SK-N-SH treated with all-trans-retinoic acid at 6 μM for 48 hours (cell line): ENCODE results near the gene MIER3.

Source experiments
- ARNTL ChIP-seq: fragments of 450-650 bp; formaldehyde crosslinking; IDR thresholded peaks from 2 replicates; pipeline ENCODE4 v1.5.0; 2020; ENCODE audit warnings: low read depth, mild to moderate bottlenecking, moderate library complexity, borderline replicate concordance
- BACH2 ChIP-seq: fragments of 250-450 bp; sonication (Bioruptor Pico); IDR thresholded peaks from 2 replicates; pipeline ENCODE4 v1.9.0; 2021; ENCODE audit warnings: mild to moderate bottlenecking, borderline replicate concordance
- CREB5 ChIP-seq: fragments of 250-450 bp; sonication (Bioruptor Pico); IDR thresholded peaks from 2 replicates; pipeline ENCODE4 v1.5.1; 2020; ENCODE audit warnings: low read depth, mild to moderate bottlenecking, moderate library complexity
- GLIS3 ChIP-seq: fragments of 250-450 bp; sonication (Bioruptor Pico); IDR thresholded peaks from 2 replicates; pipeline ENCODE4 v1.5.0; 2020; ENCODE audit warnings: mild to moderate bottlenecking, moderate library complexity
- OSR1 ChIP-seq: fragments of 250-450 bp; sonication (Bioruptor Pico); IDR thresholded peaks from 2 replicates; pipeline ENCODE4 v1.8.0; 2022; ENCODE audit warnings: moderate library complexity, mild to moderate bottlenecking, inconsistent platforms
- PATZ1 ChIP-seq: fragments of 250-450 bp; sonication (Bioruptor Pico); IDR thresholded peaks from 2 replicates; pipeline ENCODE4 v1.8.0; 2020; ENCODE audit warnings: mild to moderate bottlenecking, moderate library complexity, borderline replicate concordance
- TOX ChIP-seq: fragments of 250-450 bp; sonication (Bioruptor Pico); IDR thresholded peaks from 2 replicates; pipeline ENCODE4 v1.8.0; 2021; ENCODE audit warnings: mild to moderate bottlenecking, moderate library complexity, borderline replicate concordance
- ZFP30 ChIP-seq: fragments of 450-650 bp; formaldehyde crosslinking; IDR thresholded peaks from 2 replicates; pipeline ENCODE4 v1.5.0; 2022; ENCODE audit warnings: mild to moderate bottlenecking, moderate library complexity
- ZNF565 ChIP-seq: fragments of 450-650 bp; formaldehyde crosslinking; conservative IDR thresholded peaks from 2 replicates; pipeline ENCODE4 v1.5.0; 2020; ENCODE audit warnings: low read depth, mild to moderate bottlenecking, moderate library complexity
- ZNF70 ChIP-seq: fragments of 450-650 bp; formaldehyde crosslinking; IDR thresholded peaks from 2 replicates; pipeline ENCODE4 v1.5.0; 2020; ENCODE audit warnings: mild to moderate bottlenecking, moderate library complexity
- ZNF8 ChIP-seq: fragments of 450-650 bp; formaldehyde crosslinking; IDR thresholded peaks from 2 replicates; pipeline ENCODE4 v1.5.0; 2020; ENCODE audit warnings: mild to moderate bottlenecking, moderate library complexity
- TF ChIP-seq, protein P1 (sequence below): fragments of 250-450 bp; sonication (Bioruptor Pico); IDR thresholded peaks from 2 replicates; pipeline ENCODE4 v1.5.1; 2021; ENCODE audit warnings: mild to moderate bottlenecking, moderate library complexity

GRCh38 chr5:56900395-56900794 lies 51.5 kb downstream of the MIER3 start:
- TF ChIP-seq ZFP30 (CRISPR knock-in tag) = no peak
- TF ChIP-seq, protein P1, sequence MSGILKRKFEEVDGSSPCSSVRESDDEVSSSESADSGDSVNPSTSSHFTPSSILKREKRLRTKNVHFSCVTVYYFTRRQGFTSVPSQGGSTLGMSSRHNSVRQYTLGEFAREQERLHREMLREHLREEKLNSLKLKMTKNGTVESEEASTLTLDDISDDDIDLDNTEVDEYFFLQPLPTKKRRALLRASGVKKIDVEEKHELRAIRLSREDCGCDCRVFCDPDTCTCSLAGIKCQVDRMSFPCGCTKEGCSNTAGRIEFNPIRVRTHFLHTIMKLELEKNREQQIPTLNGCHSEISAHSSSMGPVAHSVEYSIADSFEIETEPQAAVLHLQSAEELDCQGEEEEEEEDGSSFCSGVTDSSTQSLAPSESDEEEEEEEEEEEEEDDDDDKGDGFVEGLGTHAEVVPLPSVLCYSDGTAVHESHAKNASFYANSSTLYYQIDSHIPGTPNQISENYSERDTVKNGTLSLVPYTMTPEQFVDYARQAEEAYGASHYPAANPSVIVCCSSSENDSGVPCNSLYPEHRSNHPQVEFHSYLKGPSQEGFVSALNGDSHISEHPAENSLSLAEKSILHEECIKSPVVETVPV (CRISPR knock-in tag) = no peak
- TF ChIP-seq GLIS3 (CRISPR knock-in tag) = no peak
- no peak for TF ChIP-seq PATZ1 (CRISPR knock-in tag)
- TF ChIP-seq ZNF8 (CRISPR knock-in tag) = no peak
- no peak for TF ChIP-seq TOX
- no peak for TF ChIP-seq OSR1 (CRISPR knock-in tag)
- TF ChIP-seq ARNTL (CRISPR knock-in tag) = no peak
- TF ChIP-seq ZNF70 (CRISPR knock-in tag) = no peak
- TF ChIP-seq BACH2 (CRISPR knock-in tag) = no peak
- TF ChIP-seq ZNF565 (CRISPR knock-in tag) = no peak
- TF ChIP-seq CREB5 (CRISPR knock-in tag) = no peak
